SK-N-SH treated with all-trans-retinoic acid at 6 μM for 48 hours (cell line): Measurements from ENCODE around the gene UBR2.

Experiments
- ARNTL ChIP-seq: fragments of 450-650 bp; formaldehyde crosslinking; IDR thresholded peaks from 2 replicates; pipeline ENCODE4 v1.5.0; 2020; ENCODE audit warnings: low read depth, mild to moderate bottlenecking, moderate library complexity, borderline replicate concordance
- CREB5 ChIP-seq: fragments of 250-450 bp; sonication (Bioruptor Pico); IDR thresholded peaks from 2 replicates; pipeline ENCODE4 v1.5.1; 2020; ENCODE audit warnings: low read depth, mild to moderate bottlenecking, moderate library complexity
- CSRNP3 ChIP-seq: fragments of 250-450 bp; sonication (Bioruptor Pico); IDR thresholded peaks from 2 replicates; pipeline ENCODE4 v1.5.1; 2021; ENCODE audit warnings: mild to moderate bottlenecking, moderate library complexity
- ESRRG ChIP-seq: fragments of 250-450 bp; sonication (Bioruptor Pico); IDR thresholded peaks from 2 replicates; pipeline ENCODE4 v1.6.1; 2021; ENCODE audit warnings: mild to moderate bottlenecking
- OSR1 ChIP-seq: fragments of 250-450 bp; sonication (Bioruptor Pico); IDR thresholded peaks from 2 replicates; pipeline ENCODE4 v1.8.0; 2022; ENCODE audit warnings: moderate library complexity, mild to moderate bottlenecking, inconsistent platforms
- PATZ1 ChIP-seq: fragments of 250-450 bp; sonication (Bioruptor Pico); IDR thresholded peaks from 2 replicates; pipeline ENCODE4 v1.8.0; 2020; ENCODE audit warnings: mild to moderate bottlenecking, moderate library complexity, borderline replicate concordance
- PPARA ChIP-seq: fragments of 250-450 bp; sonication (Bioruptor Pico); IDR thresholded peaks from 2 replicates; pipeline ENCODE4 v1.5.0; 2020; ENCODE audit warnings: mild to moderate bottlenecking, borderline replicate concordance
- RARB ChIP-seq: fragments of 250-450 bp; sonication (Bioruptor Pico); IDR thresholded peaks from 2 replicates; pipeline ENCODE4 v1.8.0; 2021; ENCODE audit warnings: mild to moderate bottlenecking, moderate library complexity
- SNAI2 ChIP-seq: fragments of 250-450 bp; sonication (Bioruptor Pico); IDR thresholded peaks from 2 replicates; pipeline ENCODE4 v1.5.0; 2020; ENCODE audit warnings: mild to moderate bottlenecking, moderate library complexity
- TOX ChIP-seq: fragments of 250-450 bp; sonication (Bioruptor Pico); IDR thresholded peaks from 2 replicates; pipeline ENCODE4 v1.8.0; 2021; ENCODE audit warnings: mild to moderate bottlenecking, moderate library complexity, borderline replicate concordance
- ZFP30 ChIP-seq: fragments of 450-650 bp; formaldehyde crosslinking; IDR thresholded peaks from 2 replicates; pipeline ENCODE4 v1.5.0; 2022; ENCODE audit warnings: mild to moderate bottlenecking, moderate library complexity
- ZNF565 ChIP-seq: fragments of 450-650 bp; formaldehyde crosslinking; conservative IDR thresholded peaks from 2 replicates; pipeline ENCODE4 v1.5.0; 2020; ENCODE audit warnings: low read depth, mild to moderate bottlenecking, moderate library complexity
- ZNF8 ChIP-seq: fragments of 450-650 bp; formaldehyde crosslinking; IDR thresholded peaks from 2 replicates; pipeline ENCODE4 v1.5.0; 2020; ENCODE audit warnings: mild to moderate bottlenecking, moderate library complexity

GRCh38 chr6:42642794-42643193 is 79.0 kb downstream of the UBR2 start:
- TF ChIP-seq PPARA (no peak), SNAI2 (no peak), PATZ1 (no peak), ZNF8 (no peak), RARB (CRISPR knock-in tag) (no peak), CSRNP3 (CRISPR knock-in tag) (no peak), OSR1 (no peak), TOX (CRISPR knock-in tag) (no peak), CREB5 (CRISPR knock-in tag) (no peak), ZFP30 (CRISPR knock-in tag) (no peak), ESRRG (CRISPR knock-in tag) (no peak), ARNTL (CRISPR knock-in tag) (no peak), ZNF565 (CRISPR knock-in tag) (no peak)
